HG02678 (cell line): Measurements from ENCODE around the gene NAV2.
"Not testable (repeated sequence)": the region's sequence is repeated elsewhere in the genome, so short reads cannot be mapped to it uniquely, and the experiment has no call there.

Source experiments
- ATAC-seq: cut with Tn5 transposase; IDR thresholded peaks from one replicate; pipeline ENCODE4 v1.9.1; 2021; ENCODE audit warnings: mild to moderate bottlenecking, moderate library complexity; ENCODE audit not compliant: unreplicated experiment

NAV2 gene

DNA sequence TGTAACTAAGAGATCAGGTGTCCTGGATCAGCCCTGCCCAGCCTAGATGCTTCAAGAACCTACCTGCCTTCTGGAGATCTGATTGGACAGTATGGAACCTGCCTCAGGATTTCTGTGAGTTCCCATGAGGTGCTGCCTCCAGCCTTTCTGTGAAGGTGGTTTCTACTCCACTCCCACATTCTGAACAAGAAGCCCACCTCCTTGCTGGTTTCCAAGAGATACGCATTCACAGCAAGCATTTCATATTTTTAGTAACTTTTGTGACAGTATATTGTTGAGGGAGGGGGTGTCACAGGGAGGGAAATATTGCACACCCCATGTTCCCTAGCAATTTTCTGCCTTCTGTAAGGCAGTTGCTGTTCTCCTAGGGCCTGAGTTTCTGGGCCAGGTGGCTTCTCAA is 204.4 kb downstream of the NAV2 start:
- ATAC-seq, result no peak

DNA sequence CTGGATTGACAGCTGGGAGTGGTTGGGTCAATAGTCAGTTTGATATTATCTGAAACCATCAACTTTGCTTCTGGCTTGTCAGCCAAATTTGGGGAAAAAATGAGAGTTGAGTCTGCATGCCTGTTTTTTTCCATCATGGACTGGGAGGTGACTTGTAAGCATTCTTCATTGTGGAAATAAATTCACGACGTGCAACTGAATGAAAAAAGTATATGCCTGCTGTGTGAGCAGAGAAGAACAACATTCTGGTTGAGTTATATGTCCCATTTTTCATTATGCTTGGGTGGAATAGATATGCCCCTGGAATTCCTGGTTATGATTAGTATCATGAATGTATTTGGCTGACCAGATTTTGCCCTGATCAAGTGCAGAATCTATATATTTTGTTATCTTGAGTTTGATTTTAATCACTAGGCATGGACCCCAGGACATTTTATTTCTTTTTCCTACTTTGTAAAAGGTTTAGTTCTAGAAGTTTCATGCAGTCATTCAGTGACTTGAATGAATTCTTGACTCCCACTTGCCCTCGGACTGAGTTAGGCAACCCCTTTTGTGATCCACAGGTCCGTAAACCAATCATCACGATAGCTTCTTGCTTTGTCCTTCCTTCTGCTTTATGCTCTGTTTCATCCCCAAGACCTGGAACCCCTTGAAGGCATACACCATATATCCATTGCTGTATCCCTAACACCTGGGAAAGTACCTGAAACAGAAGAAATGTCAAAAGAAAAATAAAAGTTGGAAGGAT is 205.8 kb downstream of the NAV2 start:
- ATAC-seq, result no peak

DNA sequence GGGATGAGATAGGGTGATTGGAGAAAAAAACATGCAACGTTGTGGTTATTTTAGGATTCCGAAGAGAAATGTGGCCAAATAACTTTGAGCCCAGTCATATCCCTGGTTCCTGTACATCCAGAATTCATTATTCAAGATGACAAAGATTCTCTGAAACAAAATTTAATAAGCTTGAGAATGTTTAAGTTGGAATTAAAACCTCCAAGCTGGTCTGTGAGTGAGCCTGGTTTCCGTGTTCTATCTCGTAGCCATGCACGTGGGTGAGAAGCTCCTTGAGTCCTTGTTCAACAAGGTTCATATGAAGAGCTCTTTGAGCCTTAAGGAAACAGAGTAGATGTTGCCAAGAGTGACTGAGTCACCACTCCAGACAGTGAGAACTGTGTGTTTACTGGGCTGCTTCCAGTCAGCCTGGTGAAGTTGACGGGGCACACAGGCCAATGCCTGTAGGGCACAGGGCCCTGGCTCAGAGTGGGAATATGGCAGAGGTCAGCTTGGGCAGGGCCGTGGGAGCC is 206.5 kb downstream of the NAV2 start:
- ATAC-seq, result no peak

DNA sequence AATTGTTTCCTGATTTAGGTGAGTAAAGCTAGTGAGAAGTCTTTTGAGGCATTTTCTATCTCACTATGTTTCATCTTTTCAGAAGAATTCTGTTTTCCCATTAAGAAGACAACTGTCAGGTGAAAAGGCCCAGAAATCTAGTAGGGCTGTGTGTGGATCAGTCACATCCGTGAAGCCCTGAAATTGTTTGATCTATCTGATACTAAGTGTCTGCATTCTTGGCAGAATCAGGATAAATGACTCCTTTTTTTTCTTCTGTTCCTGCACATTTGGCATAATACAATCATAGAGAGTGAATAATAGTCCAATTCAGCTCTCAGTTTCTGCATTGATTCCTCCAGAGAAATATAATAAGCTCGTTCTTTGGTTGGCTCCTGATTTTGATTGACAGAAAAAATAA is 208.3 kb downstream of the NAV2 start:
- ATAC-seq, result no peak

DNA sequence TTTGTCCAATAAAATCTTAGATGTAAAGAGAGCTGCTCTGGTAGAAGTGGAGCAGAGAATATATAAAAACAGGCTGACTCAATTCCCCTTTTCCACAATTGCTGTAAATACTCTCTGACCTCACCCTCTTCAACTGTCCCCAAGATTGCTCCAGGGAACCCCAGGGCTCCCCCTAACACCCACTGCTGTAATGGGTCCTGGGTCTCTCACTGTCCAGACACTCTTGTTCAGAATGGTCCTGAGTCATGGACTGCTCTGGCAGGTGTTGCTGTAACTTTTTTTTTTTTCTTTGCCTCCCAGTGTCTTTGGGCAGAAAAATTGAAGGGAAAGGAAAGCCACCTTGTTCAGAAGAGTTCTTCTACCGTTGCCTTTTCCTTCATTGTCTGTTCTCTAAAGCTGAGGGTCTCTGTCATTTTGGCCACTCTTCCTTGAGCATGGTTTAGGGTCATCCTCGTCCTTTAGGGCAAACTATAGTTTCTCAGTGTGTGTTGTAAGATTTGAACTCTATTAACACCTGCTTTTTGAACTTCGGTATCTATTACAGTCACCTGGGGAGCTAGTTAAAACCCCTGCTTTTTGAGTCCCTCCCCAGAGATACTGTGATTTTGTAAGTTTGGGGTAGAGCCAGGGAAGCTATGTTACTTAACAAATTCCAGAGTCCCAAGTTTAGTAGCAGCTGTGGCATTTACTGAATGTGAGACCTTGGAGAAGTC is 209.5 kb downstream of the NAV2 start:
- no peak for ATAC-seq

DNA sequence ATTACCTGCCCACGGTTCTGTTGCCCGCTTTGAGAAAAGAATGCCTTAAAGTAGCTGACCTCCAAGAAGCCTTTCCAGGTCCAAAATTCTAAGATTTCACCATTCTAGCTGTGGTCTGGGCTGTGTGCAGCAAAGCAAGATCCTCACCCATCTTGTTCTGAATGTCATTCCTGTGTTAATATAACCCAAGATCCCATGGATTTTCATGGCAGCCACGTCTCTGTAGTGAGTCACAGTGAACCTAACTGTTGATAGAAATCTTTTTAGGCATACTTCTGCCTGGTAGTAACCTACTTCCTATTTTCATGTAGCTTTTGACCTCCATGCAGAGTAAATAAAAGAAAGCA is 210.0 kb downstream of the NAV2 start:
- no peak for ATAC-seq

DNA sequence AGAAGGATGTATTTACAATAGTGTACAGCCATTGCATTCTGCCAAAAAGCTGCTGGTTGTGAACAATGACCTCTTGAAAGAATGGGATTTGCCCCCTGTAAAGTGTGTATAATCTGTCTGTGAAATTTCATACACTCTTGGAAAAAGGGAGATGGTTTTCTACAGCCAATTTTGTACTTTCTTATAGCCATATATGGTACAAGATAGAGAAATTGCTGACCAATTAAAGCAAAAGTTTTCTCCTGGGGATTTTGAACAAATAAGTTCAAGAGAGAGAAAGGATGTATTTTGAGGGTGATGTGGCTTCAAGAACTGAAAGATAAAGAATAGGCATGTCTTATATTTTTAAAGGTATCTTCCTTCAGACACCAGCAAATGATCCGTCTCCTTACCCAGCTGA is 211.0 kb downstream of the NAV2 start:
- ATAC-seq, result no peak

DNA sequence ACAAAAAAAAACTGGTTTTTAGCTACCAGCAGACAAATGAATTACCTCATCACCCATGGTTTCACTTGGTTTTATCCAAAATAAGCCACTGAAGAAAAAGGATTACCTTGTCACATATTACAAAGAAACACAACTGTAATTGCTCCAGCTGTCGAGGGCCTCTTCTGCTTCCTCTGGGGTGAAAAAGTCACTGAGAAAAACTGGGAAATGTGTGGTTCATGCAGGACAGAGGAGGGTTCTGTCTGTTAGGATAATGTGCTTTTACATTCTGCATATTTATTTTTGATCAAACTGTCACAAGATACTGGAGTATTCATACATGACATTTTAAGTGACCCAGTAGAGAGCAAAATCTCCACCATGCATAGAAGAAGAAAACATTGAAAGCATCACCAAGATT is 211.7 kb downstream of the NAV2 start:
- ATAC-seq, result no peak

DNA sequence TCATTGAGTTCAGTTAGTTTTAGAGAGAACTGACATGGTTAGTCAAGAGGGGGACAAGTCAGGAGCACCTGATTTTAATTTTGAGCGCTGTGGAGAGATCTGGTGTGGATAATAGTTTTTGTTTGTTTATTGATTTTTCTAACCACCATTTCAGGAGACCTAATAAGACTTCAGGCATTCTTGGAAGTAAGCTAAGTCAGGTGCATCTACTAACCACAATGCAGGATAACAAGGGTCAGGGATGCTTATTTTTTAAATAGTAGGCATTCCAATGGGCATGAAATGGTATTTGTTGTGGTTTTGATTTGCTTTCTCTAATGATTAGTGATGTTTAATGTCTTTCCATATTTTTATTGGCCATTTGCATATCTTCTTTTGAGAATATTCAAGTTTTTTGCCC is 212.1 kb downstream of the NAV2 start:
- no peak for ATAC-seq

DNA sequence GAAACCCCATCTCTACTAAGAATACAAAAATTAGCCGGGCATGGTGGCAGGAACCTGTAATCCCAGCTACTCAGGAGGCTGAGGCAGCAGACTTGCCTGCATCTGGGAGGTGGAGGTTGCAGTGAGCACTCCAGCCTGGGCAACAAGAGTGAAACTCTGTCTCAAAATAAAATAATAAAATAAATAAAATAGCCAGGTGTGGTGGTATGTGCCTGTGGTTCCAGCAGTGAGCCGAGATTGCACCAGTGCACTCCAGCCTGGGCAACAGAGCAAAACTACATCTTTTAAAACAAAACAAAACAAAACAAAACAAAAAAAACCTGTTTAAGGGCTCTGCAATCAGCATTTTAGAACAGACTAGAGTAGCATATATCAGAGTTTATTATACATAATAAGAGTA is 214.8 kb downstream of the NAV2 start:
- not testable (repeated sequence) for ATAC-seq

DNA sequence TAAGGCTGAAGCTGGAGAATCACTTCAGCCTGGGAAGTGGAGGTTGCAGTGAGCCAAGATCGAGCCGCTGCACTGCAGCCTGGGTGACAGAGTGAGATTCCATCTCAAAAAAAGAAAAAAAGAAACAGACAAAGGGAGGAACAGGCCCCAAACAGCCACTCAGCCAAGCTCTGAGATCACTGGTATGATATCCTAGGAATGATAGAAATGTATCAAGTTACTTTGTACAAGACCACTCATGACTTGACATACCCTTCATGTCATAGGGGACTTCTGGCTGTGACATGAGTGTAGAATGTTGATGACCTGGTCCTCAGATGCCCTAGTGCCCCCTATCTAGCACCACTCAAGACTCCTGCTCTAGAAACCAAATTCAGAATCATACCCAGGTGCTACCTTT is 216.5 kb downstream of the NAV2 start:
- no peak for ATAC-seq

DNA sequence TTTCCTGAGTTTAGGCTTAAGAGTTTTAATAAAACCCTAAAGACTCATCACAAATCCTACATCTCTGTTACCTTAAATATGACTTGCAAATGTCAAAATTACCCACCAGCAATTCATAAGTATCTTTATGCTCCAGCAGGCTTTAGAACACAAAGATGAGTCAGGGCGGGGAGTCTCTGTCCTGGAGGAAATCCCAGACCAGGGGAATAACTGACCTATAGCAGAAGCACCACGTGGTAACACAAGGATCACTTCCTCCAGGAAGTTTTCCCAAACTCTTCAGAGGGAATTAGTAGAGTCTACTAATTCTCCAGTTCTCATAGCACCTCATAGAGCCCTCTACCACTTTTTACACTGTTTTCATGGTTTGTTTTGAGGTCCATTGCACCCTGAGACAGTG is 217.0 kb downstream of the NAV2 start:
- ATAC-seq, result no peak

DNA sequence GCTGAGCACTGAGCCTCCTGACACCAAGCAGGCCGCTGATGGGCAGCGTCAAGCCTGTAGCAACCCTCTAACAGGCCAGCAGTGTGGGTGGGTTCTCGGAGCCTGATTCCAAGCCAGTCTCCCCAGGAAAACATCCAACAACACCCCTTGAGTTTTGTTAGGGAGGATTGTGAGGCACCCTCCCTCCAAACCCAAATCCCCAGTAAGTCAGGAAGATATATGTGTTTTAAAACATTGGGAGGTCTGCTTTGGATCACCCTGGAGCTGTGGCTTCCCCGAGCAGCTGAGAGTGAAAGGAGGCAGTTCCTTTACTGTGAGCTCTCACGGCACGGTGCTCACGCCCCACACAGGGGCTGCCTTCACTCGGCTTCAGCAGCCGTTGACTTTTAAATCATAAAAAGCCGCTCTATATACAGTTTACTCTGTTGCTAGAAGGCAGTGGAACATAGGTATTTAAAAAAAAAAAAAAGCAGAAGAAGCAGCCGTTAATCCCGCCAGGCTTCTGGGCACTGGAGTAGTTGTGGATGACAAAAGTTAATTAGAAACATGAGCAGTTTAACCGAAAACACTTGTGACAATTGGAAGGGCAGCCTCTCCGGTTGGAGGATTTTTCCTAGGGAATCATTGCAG is 218.6 kb downstream of the NAV2 start:
- no peak for ATAC-seq

DNA sequence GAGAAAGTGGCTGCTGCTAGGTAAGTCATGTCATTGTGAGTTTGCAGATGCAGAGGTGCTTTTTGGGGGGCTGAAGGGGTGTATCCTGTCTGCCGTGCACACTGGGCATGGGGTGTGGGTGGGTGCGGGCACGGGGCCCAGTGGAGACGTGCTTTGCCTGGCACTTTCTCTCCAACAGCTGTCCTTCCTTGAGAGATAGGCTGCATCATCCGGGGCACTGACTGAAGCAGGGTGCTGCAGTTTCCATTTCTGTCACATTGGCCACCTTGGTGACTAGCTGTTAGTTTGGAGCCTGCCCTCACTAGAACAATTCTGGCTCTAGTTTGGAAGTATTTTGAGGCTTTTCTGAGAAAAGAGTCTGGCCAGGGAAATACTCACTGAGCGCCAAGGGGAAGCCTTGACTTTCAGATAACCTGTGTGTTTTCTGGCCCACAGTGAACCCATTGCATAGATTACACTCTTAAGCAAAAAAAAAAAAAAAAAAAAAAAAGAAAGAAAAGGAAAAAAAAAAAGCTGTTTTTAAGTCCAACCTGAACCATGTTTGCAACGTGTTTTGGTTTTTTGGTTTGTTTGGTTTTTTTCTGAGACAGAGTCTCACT is 219.2 kb downstream of the NAV2 start:
- no peak for ATAC-seq

DNA sequence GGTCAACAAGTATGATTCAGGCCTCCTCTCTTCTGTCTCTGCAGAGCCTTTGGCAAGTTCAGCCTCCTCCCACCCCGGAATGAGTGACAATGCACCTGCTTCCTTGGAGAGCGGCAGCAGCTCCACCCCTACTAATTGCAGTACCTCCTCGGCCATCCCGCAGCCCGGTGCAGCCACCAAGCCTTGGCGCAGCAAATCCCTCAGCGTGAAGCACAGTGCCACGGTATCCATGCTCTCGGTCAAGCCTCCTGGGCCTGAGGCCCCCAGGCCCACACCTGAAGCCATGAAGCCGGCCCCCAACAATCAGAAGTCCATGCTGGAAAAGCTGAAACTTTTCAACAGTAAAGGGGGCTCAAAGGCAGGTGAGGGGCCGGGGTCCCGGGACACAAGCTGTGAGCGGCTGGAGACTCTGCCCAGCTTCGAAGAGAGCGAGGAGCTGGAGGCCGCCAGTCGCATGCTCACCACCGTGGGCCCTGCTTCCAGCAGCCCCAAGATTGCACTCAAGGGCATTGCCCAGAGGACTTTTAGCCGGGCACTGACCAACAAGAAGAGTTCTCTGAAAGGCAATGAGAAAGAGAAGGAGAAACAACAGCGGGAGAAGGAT is 220.6 kb downstream of the NAV2 start:
- ATAC-seq, result no peak

DNA sequence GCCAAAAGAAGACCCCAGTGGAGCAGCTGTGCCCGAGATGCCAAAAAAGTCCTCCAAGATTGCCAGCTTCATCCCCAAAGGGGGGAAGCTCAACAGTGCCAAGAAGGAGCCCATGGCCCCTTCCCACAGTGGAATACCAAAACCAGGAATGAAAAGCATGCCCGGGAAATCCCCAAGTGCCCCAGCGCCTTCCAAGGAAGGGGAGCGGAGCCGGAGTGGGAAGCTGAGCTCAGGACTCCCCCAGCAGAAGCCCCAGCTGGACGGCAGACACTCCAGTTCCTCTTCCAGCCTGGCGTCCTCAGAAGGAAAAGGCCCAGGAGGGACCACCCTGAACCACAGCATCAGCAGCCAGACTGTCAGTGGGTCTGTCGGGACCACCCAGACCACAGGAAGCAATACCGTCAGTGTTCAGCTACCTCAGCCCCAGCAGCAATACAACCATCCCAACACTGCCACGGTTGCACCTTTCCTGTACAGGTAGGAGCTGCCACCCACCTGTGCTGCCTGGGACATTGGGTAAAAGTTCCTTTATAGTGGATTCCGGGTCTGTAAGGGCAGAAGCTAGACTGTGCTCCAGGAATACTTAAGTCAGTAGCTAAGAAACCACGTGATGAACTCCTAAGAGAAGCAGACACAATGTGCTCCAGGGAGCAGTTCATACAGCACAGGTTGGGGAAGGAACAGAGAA is 221.3 kb downstream of the NAV2 start:
- ATAC-seq, result no peak

DNA sequence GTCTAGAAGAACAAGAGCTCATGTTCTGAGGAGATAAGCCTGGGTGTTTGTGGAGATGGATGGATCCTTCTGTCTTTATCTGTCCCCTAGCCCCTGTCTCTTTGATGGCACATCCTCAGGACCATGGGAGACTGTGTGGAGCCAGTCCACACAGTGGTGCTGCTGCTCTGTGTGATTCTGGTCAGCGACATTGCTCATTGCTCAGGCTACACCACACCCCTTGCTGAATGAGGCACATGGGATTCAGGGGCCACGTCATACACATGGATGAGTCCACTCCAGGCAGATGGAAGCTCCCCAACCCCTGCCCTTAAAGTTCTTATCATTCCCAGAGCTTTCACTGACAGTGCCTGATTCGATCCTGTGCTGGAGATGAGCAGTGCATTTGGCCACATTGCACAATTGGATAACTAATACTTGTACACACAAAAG is 222.2 kb downstream of the NAV2 start:
- ATAC-seq, result no peak

DNA sequence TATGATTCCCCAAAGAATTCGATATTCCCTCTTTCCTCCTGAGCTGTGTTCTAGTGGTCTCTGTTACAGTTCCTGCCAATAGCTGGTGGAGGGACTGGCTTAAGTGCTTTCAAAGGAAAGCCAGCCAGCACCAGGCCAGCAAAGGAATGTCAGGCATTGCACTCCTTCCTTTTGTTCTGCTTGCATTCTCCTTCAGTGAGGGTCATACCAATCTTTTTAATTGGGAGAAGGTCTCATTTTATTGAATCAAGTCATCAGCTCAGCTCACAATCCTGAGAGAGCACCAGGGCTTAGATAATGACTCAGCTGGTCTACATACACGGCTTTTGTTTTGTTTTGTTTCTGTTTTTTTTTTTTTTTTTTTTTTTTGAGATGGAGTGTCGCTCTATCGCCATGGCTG is 222.9 kb downstream of the NAV2 start:
- no peak for ATAC-seq

DNA sequence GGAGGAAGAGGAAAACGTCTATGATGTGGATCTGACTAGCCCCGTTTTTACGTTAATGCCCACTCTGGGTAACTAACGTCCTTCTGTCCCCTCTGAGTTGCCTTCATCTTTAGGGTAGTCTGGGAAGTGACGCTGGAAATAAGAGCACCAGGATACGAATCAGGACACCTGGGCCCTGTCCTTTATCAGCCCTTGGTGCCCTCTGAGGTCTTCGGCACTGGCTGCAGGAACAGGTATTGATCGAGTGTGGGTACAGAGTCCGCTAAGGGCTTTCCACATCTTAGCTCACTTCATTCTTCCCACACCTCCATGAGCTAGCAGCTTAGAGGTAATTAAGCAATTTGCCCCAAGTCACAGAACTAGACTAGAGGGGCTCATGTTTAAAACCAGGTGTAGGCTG is 223.8 kb downstream of the NAV2 start:
- ATAC-seq, result no peak

DNA sequence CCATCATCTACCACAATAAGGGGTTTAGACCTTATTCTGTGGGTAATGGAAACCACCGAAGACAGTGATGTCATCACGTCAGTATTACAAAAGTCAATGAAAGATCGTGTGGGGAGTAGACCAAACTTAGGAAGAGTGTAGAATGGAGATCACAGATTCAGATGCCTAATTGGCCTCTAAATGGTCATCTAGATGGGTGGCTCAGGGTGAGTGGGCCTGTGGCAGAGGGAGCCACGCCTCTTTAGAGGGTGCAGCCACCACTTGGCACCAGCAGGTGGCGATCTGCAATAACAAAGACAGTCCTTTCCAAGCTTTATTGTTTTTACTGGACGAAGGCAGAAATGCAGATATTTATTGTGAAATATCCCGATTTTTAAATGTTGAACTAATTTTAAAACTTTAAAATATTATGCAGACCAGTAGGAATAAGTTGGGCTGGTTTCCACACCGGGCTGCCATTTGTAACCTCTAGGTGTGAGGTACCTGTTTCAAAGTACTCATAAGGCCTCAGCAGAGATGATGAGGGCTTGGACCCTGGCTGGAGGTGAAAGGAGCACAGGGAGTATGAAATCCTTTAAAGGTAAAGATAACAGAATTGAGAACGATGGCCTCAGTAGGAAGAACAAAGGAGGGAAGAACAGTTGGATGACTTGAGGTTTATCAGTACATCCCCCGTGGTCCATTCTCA is 225.7 kb downstream of the NAV2 start:
- ATAC-seq, result peak; percentile 65
